ENCODE results near the gene MAP1LC3B. TPM values are rescaled to one million over a fixed set of nuclear protein-coding genes. Genes with fewer than 3 reads are reported as not detected.

The MAP1LC3B gene
- polyA plus RNA-seq, 1 donor, result 44.7 TPM

- no peak overlapping the region for H3K4me3 ChIP-seq (ENCODE audit: low read length)
- 40% methylated on average over 1 of the region's 6 CpGs for WGBS (ENCODE audit: insufficient coverage, low lambda C conversion rate)
- H3K27ac ChIP-seq (ENCODE audit: low read length), result no peak overlapping the region
- peaks cover 82% of the 10 kb centered on the region for H3K36me3 ChIP-seq (ENCODE audit: control insufficient read depth, insufficient read depth, low read length)
- peaks cover 3% of the 10 kb centered on the region for H3K4me1 ChIP-seq (ENCODE audit: control insufficient read depth, insufficient read depth, low read length)
- DNase-seq, result peak in 1 of 2 donors; percentile 50
- H3K27me3 ChIP-seq (ENCODE audit: control insufficient read depth, insufficient read depth, low read length), result no peaks in the 10 kb centered on the region
- peaks cover 2% of the 10 kb centered on the region for H3K9me3 ChIP-seq (ENCODE audit: control insufficient read depth, low read depth, low read length)
These were observed 26.5 kb downstream of the MAP1LC3B start for GRCh38 chr16:87418644-87419043.

GRCh38 chr16:87420026-87421002 is 28.2 kb downstream of the MAP1LC3B start:
- 90% methylated on average over 2 of the region's 25 CpGs for WGBS (ENCODE audit: insufficient coverage, low lambda C conversion rate)
- Histone ChIP-seq H3K4me1 (ENCODE audit: control insufficient read depth, insufficient read depth, low read length) (peaks cover 3% of the 10 kb centered on the region), H3K9me3 (ENCODE audit: control insufficient read depth, low read depth, low read length) (no peaks in the 10 kb centered on the region), H3K27me3 (ENCODE audit: control insufficient read depth, insufficient read depth, low read length) (no peaks in the 10 kb centered on the region), H3K27ac (ENCODE audit: low read length) (no peak overlapping the region), H3K36me3 (ENCODE audit: control insufficient read depth, insufficient read depth, low read length) (peaks cover 79% of the 10 kb centered on the region), H3K4me3 (ENCODE audit: low read length) (no peak overlapping the region)
- DNase-seq, result no peak

GRCh38 chr16:87421003-87421912 is 29.1 kb downstream of the MAP1LC3B start:
- H3K27me3 ChIP-seq (ENCODE audit: control insufficient read depth, insufficient read depth, low read length), result no peaks in the 10 kb centered on the region
- 96% methylated on average over 4 of the region's 25 CpGs for WGBS (ENCODE audit: insufficient coverage, low lambda C conversion rate)
- H3K27ac ChIP-seq (ENCODE audit: low read length), result no peak overlapping the region
- H3K4me1 ChIP-seq (ENCODE audit: control insufficient read depth, insufficient read depth, low read length), result peaks cover 3% of the 10 kb centered on the region
- H3K36me3 ChIP-seq (ENCODE audit: control insufficient read depth, insufficient read depth, low read length), result peaks cover 79% of the 10 kb centered on the region
- H3K4me3 ChIP-seq (ENCODE audit: low read length), result no peak overlapping the region
- no peak for DNase-seq
- H3K9me3 ChIP-seq (ENCODE audit: control insufficient read depth, low read depth, low read length), result no peaks in the 10 kb centered on the region

GRCh38 chr16:87422106-87422505 is 30.0 kb downstream of the MAP1LC3B start:
- no peak for DNase-seq
- peaks cover 78% of the 10 kb centered on the region for H3K36me3 ChIP-seq (ENCODE audit: control insufficient read depth, insufficient read depth, low read length)
- H3K27ac ChIP-seq (ENCODE audit: low read length), result no peak overlapping the region
- peaks cover 3% of the 10 kb centered on the region for H3K4me1 ChIP-seq (ENCODE audit: control insufficient read depth, insufficient read depth, low read length)
- H3K4me3 ChIP-seq (ENCODE audit: low read length), result no peak overlapping the region
- no peaks in the 10 kb centered on the region for H3K9me3 ChIP-seq (ENCODE audit: control insufficient read depth, low read depth, low read length)
- WGBS (ENCODE audit: insufficient coverage, low lambda C conversion rate), result 96% methylated on average over 3 of the region's 11 CpGs
- no peaks in the 10 kb centered on the region for H3K27me3 ChIP-seq (ENCODE audit: control insufficient read depth, insufficient read depth, low read length)

- DNase-seq, result no peak
- Histone ChIP-seq H3K36me3 (ENCODE audit: control insufficient read depth, insufficient read depth, low read length) (peaks cover 66% of the 10 kb centered on the region), H3K27ac (ENCODE audit: low read length) (no peak overlapping the region), H3K9me3 (ENCODE audit: control insufficient read depth, low read depth, low read length) (no peaks in the 10 kb centered on the region), H3K4me3 (ENCODE audit: low read length) (no peak overlapping the region), H3K4me1 (ENCODE audit: control insufficient read depth, insufficient read depth, low read length) (no peaks in the 10 kb centered on the region), H3K27me3 (ENCODE audit: control insufficient read depth, insufficient read depth, low read length) (no peaks in the 10 kb centered on the region)
- 100% methylated on average over 1 of the region's 15 CpGs for WGBS (ENCODE audit: insufficient coverage, low lambda C conversion rate)
These were observed 31.3 kb downstream of the MAP1LC3B start for GRCh38 chr16:87423429-87423828.

GRCh38 chr16:87424266-87424665 is 32.1 kb downstream of the MAP1LC3B start:
- no peaks in the 10 kb centered on the region for H3K4me1 ChIP-seq (ENCODE audit: control insufficient read depth, insufficient read depth, low read length)
- peaks cover 73% of the 10 kb centered on the region for H3K36me3 ChIP-seq (ENCODE audit: control insufficient read depth, insufficient read depth, low read length)
- no CpG with 5 or more reads among the region's 12 CpGs for WGBS (ENCODE audit: insufficient coverage, low lambda C conversion rate)
- H3K4me3 ChIP-seq (ENCODE audit: low read length), result no peak overlapping the region
- no peaks in the 10 kb centered on the region for H3K9me3 ChIP-seq (ENCODE audit: control insufficient read depth, low read depth, low read length)
- no peaks in the 10 kb centered on the region for H3K27me3 ChIP-seq (ENCODE audit: control insufficient read depth, insufficient read depth, low read length)
- H3K27ac ChIP-seq (ENCODE audit: low read length), result no peak overlapping the region
- no peak for DNase-seq

GRCh38 chr16:87425941-87426340 is 33.8 kb downstream of the MAP1LC3B start:
- H3K27me3 ChIP-seq (ENCODE audit: control insufficient read depth, insufficient read depth, low read length), result no peaks in the 10 kb centered on the region
- H3K4me3 ChIP-seq (ENCODE audit: low read length), result no peak overlapping the region
- no peaks in the 10 kb centered on the region for H3K9me3 ChIP-seq (ENCODE audit: control insufficient read depth, low read depth, low read length)
- no peaks in the 10 kb centered on the region for H3K4me1 ChIP-seq (ENCODE audit: control insufficient read depth, insufficient read depth, low read length)
- H3K36me3 ChIP-seq (ENCODE audit: control insufficient read depth, insufficient read depth, low read length), result peaks cover 64% of the 10 kb centered on the region
- no CpG with 5 or more reads among the region's 12 CpGs for WGBS (ENCODE audit: insufficient coverage, low lambda C conversion rate)
- DNase-seq, result no peak
- H3K27ac ChIP-seq (ENCODE audit: low read length), result no peak overlapping the region

GRCh38 chr16:87426423-87427215 is 34.5 kb downstream of the MAP1LC3B start:
- 82% methylated on average over 4 of the region's 18 CpGs for WGBS (ENCODE audit: insufficient coverage, low lambda C conversion rate)
- Histone ChIP-seq H3K27me3 (ENCODE audit: control insufficient read depth, insufficient read depth, low read length) (no peaks in the 10 kb centered on the region), H3K4me3 (ENCODE audit: low read length) (no peak overlapping the region), H3K4me1 (ENCODE audit: control insufficient read depth, insufficient read depth, low read length) (no peaks in the 10 kb centered on the region), H3K27ac (ENCODE audit: low read length) (no peak overlapping the region), H3K36me3 (ENCODE audit: control insufficient read depth, insufficient read depth, low read length) (peaks cover 60% of the 10 kb centered on the region), H3K9me3 (ENCODE audit: control insufficient read depth, low read depth, low read length) (no peaks in the 10 kb centered on the region)
- no peak for DNase-seq

GRCh38 chr16:87431926-87432325 is 39.8 kb downstream of the MAP1LC3B start:
- no peaks in the 10 kb centered on the region for H3K27me3 ChIP-seq (ENCODE audit: control insufficient read depth, insufficient read depth, low read length)
- H3K27ac ChIP-seq (ENCODE audit: low read length), result no peak overlapping the region
- no peak overlapping the region for H3K4me3 ChIP-seq (ENCODE audit: low read length)
- DNase-seq, result no peak
- WGBS (ENCODE audit: insufficient coverage, low lambda C conversion rate), result no CpG with 5 or more reads among the region's 7 CpGs
- H3K4me1 ChIP-seq (ENCODE audit: control insufficient read depth, insufficient read depth, low read length), result no peaks in the 10 kb centered on the region
- H3K36me3 ChIP-seq (ENCODE audit: control insufficient read depth, insufficient read depth, low read length), result peaks cover 25% of the 10 kb centered on the region
- peaks cover 2% of the 10 kb centered on the region for H3K9me3 ChIP-seq (ENCODE audit: control insufficient read depth, low read depth, low read length)
